ENCODE results near the gene OR51B5. TPM values are rescaled to one million over a fixed set of nuclear protein-coding genes. Genes with fewer than 3 reads are reported as not detected.

OR51B5 gene, protein sequence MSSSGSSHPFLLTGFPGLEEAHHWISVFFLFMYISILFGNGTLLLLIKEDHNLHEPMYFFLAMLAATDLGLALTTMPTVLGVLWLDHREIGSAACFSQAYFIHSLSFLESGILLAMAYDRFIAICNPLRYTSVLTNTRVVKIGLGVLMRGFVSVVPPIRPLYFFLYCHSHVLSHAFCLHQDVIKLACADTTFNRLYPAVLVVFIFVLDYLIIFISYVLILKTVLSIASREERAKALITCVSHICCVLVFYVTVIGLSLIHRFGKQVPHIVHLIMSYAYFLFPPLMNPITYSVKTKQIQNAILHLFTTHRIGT
- total RNA-seq (2022) (not detected in 2 replicates), Bru-seq, nascent RNA (not detected), BruChase-seq, experiment 1, labeled RNA remaining after a 2-hour chase (not detected), BruChase-seq, experiment 2, labeled RNA remaining after a 6-hour chase (not detected)
- long read RNA-seq: 0 reads

DNA sequence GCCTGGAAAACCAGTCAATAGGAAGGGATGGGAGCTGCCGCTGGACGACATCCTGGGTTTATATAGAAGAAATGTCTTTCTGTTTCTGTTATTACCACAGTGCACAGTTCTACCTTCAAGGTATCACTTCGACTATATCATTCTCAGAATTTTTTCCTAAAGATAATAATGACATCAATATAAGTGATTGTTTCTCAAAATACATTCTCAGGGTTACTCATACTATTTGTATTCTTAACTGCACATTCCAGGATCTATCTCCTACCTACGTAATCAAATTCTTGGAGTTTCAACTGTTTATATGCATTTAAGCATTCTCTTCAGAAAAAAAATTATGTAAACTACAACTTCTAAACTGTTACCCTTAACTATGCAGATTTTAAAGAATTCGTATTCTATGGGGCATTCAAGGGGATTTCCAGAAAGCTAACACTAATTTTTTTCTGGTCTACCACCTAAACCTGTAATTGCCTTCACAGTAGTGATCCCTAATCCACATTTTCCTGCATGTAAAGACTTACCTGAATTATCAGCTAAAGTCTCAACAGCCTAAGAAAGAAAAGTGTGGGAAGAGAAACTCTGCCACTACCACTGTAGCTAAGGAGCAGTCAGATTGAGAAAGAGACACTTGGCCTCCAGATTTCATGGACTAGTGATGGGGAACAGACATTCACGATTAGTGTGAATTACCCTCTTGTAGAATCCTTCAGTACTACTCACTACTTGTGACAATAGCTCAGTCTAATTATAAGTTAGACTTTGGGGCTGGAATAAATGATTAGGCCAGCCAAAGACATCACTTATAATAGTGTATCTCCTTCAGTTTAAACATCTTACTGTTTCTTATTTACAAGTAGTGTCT is at the start of gene OR51B5:
Gene OR51B5 (minus strand): TSS at position 51 of the 862 bp plus-strand sequence. CDS start 0 bp downstream, at position 51.
- no peak within 1 kb of the TSS for H3K4me3 ChIP-seq (ENCODE audit: low read depth, low read length)
- ChIA-PET POLR2A (no interaction called here), CTCF (no interaction called here)
- Mint-ChIP-seq H3K4me3 (ENCODE audit: unreplicated experiment) (no peak within 1 kb of the TSS), H3K9me3 (ENCODE audit: unreplicated experiment) (no peaks in the 10 kb centered on the region), H3K36me3 (ENCODE audit: insufficient read depth, unreplicated experiment) (no peaks in the 10 kb centered on the region), H3K27me3 (ENCODE audit: insufficient read depth, unreplicated experiment) (peaks cover 3% of the 10 kb centered on the region), H3K27ac (ENCODE audit: unreplicated experiment) (no peak within 1 kb of the TSS), H3K4me1 (ENCODE audit: low read depth, unreplicated experiment) (no peaks in the 10 kb centered on the region)
- DNase-seq: no peak
- H3K27me3 ChIP-seq (replicated peaks; ENCODE audit: control insufficient read depth, insufficient read depth, low read length): no peaks in the 10 kb centered on the region
- no TSS peak for BruUV-seq (replicated peaks)
- H3K36me3 ChIP-seq (ENCODE audit: control insufficient read depth, insufficient read depth, low read length): no peaks in the 10 kb centered on the region
- no peaks in the 10 kb centered on the region for H3K9me3 ChIP-seq
- no peak for TF ChIP-seq CTCF (IDR thresholded peaks at IDR 0.05; ENCODE audit: insufficient read depth in 1 of 2, low read depth in 1 of 2, low read length in 1 of 2, severe bottlenecking in 1 of 2, unreplicated experiment in 1 of 2)
- intact Hi-C loops (cut with micrococcal nuclease; ENCODE audit: unreplicated experiment): no loop called here
- no peaks in the 10 kb centered on the region for H3K4me1 ChIP-seq

- no TSS peak for BruUV-seq (replicated peaks)
- no peak overlapping the region for H3K27ac Mint-ChIP-seq (ENCODE audit: unreplicated experiment)
- no peak for TF ChIP-seq CTCF (IDR thresholded peaks at IDR 0.05; ENCODE audit: insufficient read depth in 1 of 2, low read depth in 1 of 2, low read length in 1 of 2, severe bottlenecking in 1 of 2, unreplicated experiment in 1 of 2)
- Histone ChIP-seq H3K4me1 (no peaks in the 10 kb centered on the region), H3K36me3 (ENCODE audit: control insufficient read depth, insufficient read depth, low read length) (no peaks in the 10 kb centered on the region), H3K27me3 (replicated peaks; ENCODE audit: control insufficient read depth, insufficient read depth, low read length) (no peaks in the 10 kb centered on the region), H3K9me3 (no peaks in the 10 kb centered on the region), H3K4me3 (ENCODE audit: low read depth, low read length) (no peak overlapping the region)
- POLR2A ChIA-PET: no interaction called here
- no peak for DNase-seq
- H3K27me3 Mint-ChIP-seq (ENCODE audit: insufficient read depth, unreplicated experiment): peaks cover 7% of the 10 kb centered on the region
- H3K36me3 Mint-ChIP-seq (ENCODE audit: insufficient read depth, unreplicated experiment): no peaks in the 10 kb centered on the region
- H3K4me3 Mint-ChIP-seq (ENCODE audit: unreplicated experiment): no peak overlapping the region
- intact Hi-C loops (cut with micrococcal nuclease; ENCODE audit: unreplicated experiment): no loop called here
- H3K9me3 Mint-ChIP-seq (ENCODE audit: unreplicated experiment): no peaks in the 10 kb centered on the region
- CTCF ChIA-PET: no interaction called here
- H3K4me1 Mint-ChIP-seq (ENCODE audit: low read depth, unreplicated experiment): no peaks in the 10 kb centered on the region
Measured at GRCh38 chr11:5390210-5390609, 46.9 kb upstream of the OR51B5 start.

GRCh38 chr11:5384335-5384734 is 41.0 kb upstream of the OR51B5 start:
- TF ChIP-seq CTCF (IDR thresholded peaks at IDR 0.05; ENCODE audit: insufficient read depth in 1 of 2, low read depth in 1 of 2, low read length in 1 of 2, severe bottlenecking in 1 of 2, unreplicated experiment in 1 of 2): no peak
- Mint-ChIP-seq H3K4me3 (ENCODE audit: unreplicated experiment) (no peak overlapping the region), H3K36me3 (ENCODE audit: insufficient read depth, unreplicated experiment) (no peaks in the 10 kb centered on the region), H3K27ac (ENCODE audit: unreplicated experiment) (no peak overlapping the region), H3K27me3 (ENCODE audit: insufficient read depth, unreplicated experiment) (peaks cover 2% of the 10 kb centered on the region), H3K4me1 (ENCODE audit: low read depth, unreplicated experiment) (no peaks in the 10 kb centered on the region), H3K9me3 (ENCODE audit: unreplicated experiment) (no peaks in the 10 kb centered on the region)
- no peak for DNase-seq
- Histone ChIP-seq H3K27me3 (replicated peaks; ENCODE audit: control insufficient read depth, insufficient read depth, low read length) (no peaks in the 10 kb centered on the region), H3K36me3 (ENCODE audit: control insufficient read depth, insufficient read depth, low read length) (no peaks in the 10 kb centered on the region), H3K4me3 (ENCODE audit: low read depth, low read length) (no peak overlapping the region), H3K4me1 (no peaks in the 10 kb centered on the region), H3K9me3 (no peaks in the 10 kb centered on the region)
- ChIA-PET CTCF (interaction anchor here (0.8 kb wide), 1 partner anchor 174 kb away, joined by 3 read pairs; no protein-coding TSS in a partner anchor), POLR2A (no interaction called here)
- no TSS peak for BruUV-seq (replicated peaks)
- intact Hi-C loops (cut with micrococcal nuclease; ENCODE audit: unreplicated experiment): no loop called here

Data from Caco-2 (cell line).